Endodermal cell (in vitro differentiated cells): ENCODE measurements around the gene YBX2. TPM values are rescaled to one million over a fixed set of nuclear protein-coding genes. Genes with fewer than 3 reads are reported as not detected.

Source experiments
- DNase-seq: peaks from one replicate; pipeline ENCODE4 v3.0.0-alpha.2; 2017
- H3K27ac ChIP-seq: 2 replicates; pipeline ENCODE4 v1.5.1; 2013; ENCODE audit warnings: mild to moderate bottlenecking, low read depth, low read length, moderate library complexity
- H3K27me3 ChIP-seq: 2 replicates; pipeline ENCODE4 v1.6.1; 2013; ENCODE audit warnings: mild to moderate bottlenecking, low read length, moderate library complexity; ENCODE audit not compliant: insufficient read depth, control insufficient read depth, poor library complexity, severe bottlenecking
- H3K36me3 ChIP-seq: 2 replicates; pipeline ENCODE4 v1.7.0; 2013; ENCODE audit warnings: mild to moderate bottlenecking, low read length, moderate library complexity; ENCODE audit not compliant: control insufficient read depth, insufficient read depth
- H3K4me1 ChIP-seq: one replicate; pipeline ENCODE4 v1.7.0; 2013; ENCODE audit warnings: low read length; ENCODE audit not compliant: control insufficient read depth, insufficient read depth
- H3K4me3 ChIP-seq: 2 replicates; pipeline ENCODE4 v1.5.1; 2013; ENCODE audit warnings: mild to moderate bottlenecking, low read length, moderate library complexity
- H3K9ac ChIP-seq: 2 replicates; pipeline ENCODE4 v1.6.1; 2013; ENCODE audit warnings: mild to moderate bottlenecking, low read length, moderate library complexity; ENCODE audit not compliant: poor library complexity, severe bottlenecking; ENCODE audit errors: extremely low read depth
- H3K9me3 ChIP-seq: 2 replicates; pipeline ENCODE4 v1.6.1; 2013; ENCODE audit warnings: mild to moderate bottlenecking, low read length, moderate library complexity; ENCODE audit not compliant: control insufficient read depth
- H3K27ac Mint-ChIP-seq: 2 replicates; pipeline ENCODE4 v1.8.0; 2020; ENCODE audit warnings: mixed read lengths
- H3K27me3 Mint-ChIP-seq: 2 replicates; pipeline ENCODE4 v1.8.0; 2021; ENCODE audit warnings: mild to moderate bottlenecking, mixed read lengths; ENCODE audit not compliant: insufficient read depth
- H3K36me3 Mint-ChIP-seq: 2 replicates; pipeline ENCODE4 v1.8.0; 2020; ENCODE audit warnings: low read depth, mixed read lengths
- H3K4me1 Mint-ChIP-seq: 2 replicates; pipeline ENCODE4 v1.8.0; 2020; ENCODE audit warnings: mixed read lengths
- H3K4me3 Mint-ChIP-seq: 2 replicates; pipeline ENCODE4 v1.8.0; 2020; ENCODE audit warnings: mild to moderate bottlenecking, moderate library complexity, mixed read lengths
- H3K9me3 Mint-ChIP-seq: 2 replicates; pipeline ENCODE4 v1.8.0; 2020; ENCODE audit warnings: mild to moderate bottlenecking, mixed read lengths
- WGBS, 2 experiments: methylation state at CpG; one replicate each; pipeline versions ENCODE4 v1.1.5 to v1.1.7; 2013; ENCODE audit warnings: missing lambda C conversion rate in 2 of 2, mixed read lengths in 1 of 2; ENCODE audit not compliant: insufficient coverage in 1 of 2, insufficient read length in 1 of 2; 5-methylcytosine and 5-hydroxymethylcytosine counted together
- total RNA-seq, 2 donors: library from RNA; stranded (reverse); fragmentation: NEBNext Ultra II Directional in 1 of 2; extraction: Animal tissue kit (Norgen Biotek cat#: 25700) in 1 of 2; gene quantifications; 2 replicates in 1 of 2; 3 replicates in 1 of 2; pipeline ENCODE4 v1.2.1, GENCODE V29; 2021
- TF ChIP-seq, protein P1 (sequence below): fragments of 200-600 bp; sonication (generic); conservative IDR thresholded peaks from 2 replicates; pipeline ENCODE4 v1.5.0; 2021; ENCODE audit warnings: antibody characterized with exemption, mild to moderate bottlenecking

Gene YBX2
- total RNA-seq, 2 donors from 2014 or later: 6.6 to 15.9 TPM

DNA sequence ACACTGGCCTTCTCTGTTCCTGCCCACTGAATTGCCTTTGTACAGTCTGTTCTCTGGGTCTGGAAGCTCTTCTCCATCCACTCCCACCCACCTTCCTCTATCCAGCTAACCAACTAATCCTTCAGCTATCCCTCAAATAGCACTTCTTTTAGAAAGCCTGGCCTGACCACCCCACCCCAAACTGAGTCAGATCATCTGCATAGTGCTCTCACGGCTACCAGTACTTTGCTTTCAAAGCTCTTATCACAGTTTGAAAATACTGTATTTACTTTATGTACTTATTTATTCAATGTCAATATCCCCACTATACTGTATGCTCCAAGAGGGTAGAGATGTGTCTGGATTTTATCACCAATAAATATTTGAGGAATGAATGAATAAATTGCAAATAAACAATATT lies 27.7 kb downstream of the YBX2 start:
- WGBS, 2 experiments: 93% methylated on average over 1 of the region's 1 CpG; no CpG with 5 or more reads in 1 of the 2 experiments
- no peak overlapping the region for H3K9ac ChIP-seq

DNA sequence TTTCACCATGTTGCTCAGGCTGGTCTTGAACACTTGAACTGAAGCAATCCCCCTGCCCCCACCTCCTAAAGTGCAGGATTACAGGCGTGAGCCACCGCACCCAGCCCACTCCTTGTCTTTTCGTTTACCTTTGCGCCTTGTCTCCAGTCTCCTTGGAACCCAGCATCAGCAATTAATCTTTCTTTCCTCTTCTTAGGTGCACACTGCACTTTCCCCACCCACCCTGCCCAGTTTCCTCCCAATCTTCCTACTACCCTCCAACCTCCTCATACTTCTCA lies 30.7 kb downstream of the YBX2 start:
- no peak overlapping the region for H3K9ac ChIP-seq
- no peaks in the 10 kb centered on the region for H3K27me3 Mint-ChIP-seq
- peaks cover 10% of the 10 kb centered on the region for H3K36me3 Mint-ChIP-seq
- no peaks in the 10 kb centered on the region for H3K9me3 ChIP-seq
- H3K27me3 ChIP-seq: peaks cover 36% of the 10 kb centered on the region
- TF ChIP-seq, protein P1, sequence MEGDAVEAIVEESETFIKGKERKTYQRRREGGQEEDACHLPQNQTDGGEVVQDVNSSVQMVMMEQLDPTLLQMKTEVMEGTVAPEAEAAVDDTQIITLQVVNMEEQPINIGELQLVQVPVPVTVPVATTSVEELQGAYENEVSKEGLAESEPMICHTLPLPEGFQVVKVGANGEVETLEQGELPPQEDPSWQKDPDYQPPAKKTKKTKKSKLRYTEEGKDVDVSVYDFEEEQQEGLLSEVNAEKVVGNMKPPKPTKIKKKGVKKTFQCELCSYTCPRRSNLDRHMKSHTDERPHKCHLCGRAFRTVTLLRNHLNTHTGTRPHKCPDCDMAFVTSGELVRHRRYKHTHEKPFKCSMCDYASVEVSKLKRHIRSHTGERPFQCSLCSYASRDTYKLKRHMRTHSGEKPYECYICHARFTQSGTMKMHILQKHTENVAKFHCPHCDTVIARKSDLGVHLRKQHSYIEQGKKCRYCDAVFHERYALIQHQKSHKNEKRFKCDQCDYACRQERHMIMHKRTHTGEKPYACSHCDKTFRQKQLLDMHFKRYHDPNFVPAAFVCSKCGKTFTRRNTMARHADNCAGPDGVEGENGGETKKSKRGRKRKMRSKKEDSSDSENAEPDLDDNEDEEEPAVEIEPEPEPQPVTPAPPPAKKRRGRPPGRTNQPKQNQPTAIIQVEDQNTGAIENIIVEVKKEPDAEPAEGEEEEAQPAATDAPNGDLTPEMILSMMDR: no peak
- peak overlapping the region; percentile 98 for H3K4me3 Mint-ChIP-seq
- peak overlapping the region; percentile 95 for H3K27ac Mint-ChIP-seq
- WGBS, 2 experiments: 67 to 70% methylated on average over 4 of the region's 4 CpGs
- H3K27ac ChIP-seq: no peak overlapping the region
- H3K4me1 ChIP-seq: no peaks in the 10 kb centered on the region
- H3K4me1 Mint-ChIP-seq: peaks cover 12% of the 10 kb centered on the region
- peak overlapping the region; percentile 73 for H3K4me3 ChIP-seq
- no peaks in the 10 kb centered on the region for H3K9me3 Mint-ChIP-seq
- H3K36me3 ChIP-seq: peaks cover 9% of the 10 kb centered on the region
- no peak for DNase-seq

More for the DNA sequence above, 27.7 kb downstream of the YBX2 start:
- TF ChIP-seq, protein P1: no peak
- Histone ChIP-seq H3K27me3 (peaks cover 20% of the 10 kb centered on the region), H3K4me3 (no peak overlapping the region), H3K4me1 (no peaks in the 10 kb centered on the region), H3K27ac (no peak overlapping the region), H3K36me3 (no peaks in the 10 kb centered on the region), H3K9me3 (no peaks in the 10 kb centered on the region)
- Mint-ChIP-seq H3K4me3 (no peak overlapping the region), H3K36me3 (peaks cover 2% of the 10 kb centered on the region), H3K4me1 (peaks cover 12% of the 10 kb centered on the region), H3K27me3 (no peaks in the 10 kb centered on the region), H3K9me3 (no peaks in the 10 kb centered on the region), H3K27ac (no peak overlapping the region)
- no peak for DNase-seq

DNA sequence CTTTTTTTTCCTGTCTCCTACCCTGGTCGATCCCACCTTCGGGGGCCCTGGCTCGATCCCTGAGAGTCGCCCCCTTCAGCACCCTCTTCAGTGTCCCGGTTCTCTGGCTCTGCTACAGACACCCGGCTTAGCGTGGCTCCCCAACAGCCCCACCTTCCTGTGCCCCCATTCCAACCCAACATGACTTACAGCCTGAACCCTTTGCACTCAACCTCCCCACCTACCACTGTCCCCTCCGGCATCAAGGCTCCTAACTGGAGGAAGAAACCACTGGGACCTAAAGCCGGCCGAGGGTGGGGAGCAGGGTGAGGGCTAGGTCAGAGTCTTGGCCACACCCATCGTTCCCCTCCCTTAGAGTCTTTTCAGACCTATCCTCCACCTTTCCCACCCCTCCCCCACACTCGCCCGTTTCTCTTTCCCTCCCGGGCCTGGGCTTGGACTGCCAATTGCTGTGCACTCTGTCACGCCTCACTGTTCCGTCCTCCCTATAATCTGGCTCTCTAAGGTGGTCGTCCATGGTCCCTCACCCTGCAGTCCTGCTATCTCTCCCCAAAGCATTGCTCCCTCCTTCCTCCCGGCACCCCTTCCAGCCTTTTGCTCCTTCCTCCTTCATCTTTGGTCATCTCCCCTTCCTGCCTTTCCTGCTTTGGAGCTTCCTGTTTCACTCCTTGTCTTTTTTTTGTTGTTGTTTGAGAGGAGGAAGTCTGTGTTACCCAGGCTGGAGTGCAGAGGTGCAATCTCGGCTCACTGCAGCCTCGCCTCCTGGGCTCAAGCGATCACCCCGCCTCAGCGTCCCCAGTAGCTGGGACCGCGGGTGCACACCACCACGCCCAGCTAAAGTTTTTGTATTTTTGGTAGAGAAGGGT lies 31.3 kb downstream of the YBX2 start:
- Histone ChIP-seq H3K27me3 (peaks cover 36% of the 10 kb centered on the region), H3K9me3 (no peaks in the 10 kb centered on the region), H3K9ac (peak overlapping the region; percentile 4), H3K4me3 (peak overlapping the region; percentile 73), H3K4me1 (no peaks in the 10 kb centered on the region), H3K27ac (no peak overlapping the region), H3K36me3 (peaks cover 14% of the 10 kb centered on the region)
- peaks cover 14% of the 10 kb centered on the region for H3K36me3 Mint-ChIP-seq
- TF ChIP-seq, protein P1: no peak
- no peaks in the 10 kb centered on the region for H3K9me3 Mint-ChIP-seq
- 20 to 33% methylated on average over 14 to 23 of the region's 26 CpGs for WGBS, 2 experiments
- H3K4me3 Mint-ChIP-seq: peak overlapping the region; percentile 98
- peaks cover 12% of the 10 kb centered on the region for H3K4me1 Mint-ChIP-seq
- DNase-seq: peak; percentile 98
- peak overlapping the region; percentile 95 for H3K27ac Mint-ChIP-seq
- H3K27me3 Mint-ChIP-seq: no peaks in the 10 kb centered on the region
